Dermis blood vessel endothelial cell (primary cell): ENCODE data around the gene PDE3A. TPM values are rescaled to one million over a fixed set of nuclear protein-coding genes. Genes with fewer than 3 reads are reported as not detected.

Experiments
- DNase-seq: peaks from one replicate; pipeline ENCODE4 v3.0.0; 2010
- total RNA-seq: library from RNA; depleted of rRNA; stranded (reverse); fragments of >200 nt; gene quantifications from 2 replicates; pipeline ENCODE4 v1.2.3, GENCODE V29; 2014

PDE3A gene
- total RNA-seq, 1 donor from 2014 or later = 2.2 TPM

- DNase-seq = no peak
These were observed 257.2 kb downstream of the PDE3A start for GRCh38 chr12:20625531-20625930.

GRCh38 chr12:20627001-20627588, 258.8 kb downstream of the PDE3A start:
- no peak for DNase-seq

- DNase-seq = no peak
These were observed 260.0 kb downstream of the PDE3A start for GRCh38 chr12:20628226-20628787.

- DNase-seq = no peak
These were observed 260.7 kb downstream of the PDE3A start for GRCh38 chr12:20628999-20629398.

- DNase-seq = peak; percentile 31
These were observed 261.2 kb downstream of the PDE3A start for GRCh38 chr12:20629414-20630156.

- DNase-seq = no peak
These were observed 263.4 kb downstream of the PDE3A start for GRCh38 chr12:20631711-20632110.

- no peak for DNase-seq
These were observed 272.8 kb downstream of the PDE3A start for GRCh38 chr12:20641106-20641505.

- no peak for DNase-seq
These were observed 275.5 kb downstream of the PDE3A start for GRCh38 chr12:20643822-20644221.

- DNase-seq = peak; percentile 65
These were observed 278.0 kb downstream of the PDE3A start for GRCh38 chr12:20646239-20646827.

- DNase-seq = no peak
These were observed 285.5 kb downstream of the PDE3A start for GRCh38 chr12:20653871-20654270.

- no peak for DNase-seq
These were observed 288.3 kb downstream of the PDE3A start for GRCh38 chr12:20656600-20656999.

- DNase-seq = no peak
These were observed 289.2 kb downstream of the PDE3A start for GRCh38 chr12:20657496-20657895.

- DNase-seq = no peak
These were observed 313.0 kb downstream of the PDE3A start for GRCh38 chr12:20681334-20681733.

GRCh38 chr12:20695232-20695631, 326.9 kb downstream of the PDE3A start, which contains the start of gene SLCO1C1:
Gene SLCO1C1, plus strand, starts transcription at chr12:20695332. Its CDS starts 4,245 bp downstream, at chr12:20699577.
- no peak for DNase-seq

- DNase-seq = no peak
These were observed 328.0 kb downstream of the PDE3A start for GRCh38 chr12:20696181-20696905.

GRCh38 chr12:20701106-20701505, 332.8 kb downstream of the PDE3A start:
- DNase-seq = no peak

GRCh38 chr12:20704860-20705259, 336.5 kb downstream of the PDE3A start:
- DNase-seq = peak; percentile 5

- DNase-seq = no peak
These were observed 343.5 kb downstream of the PDE3A start for GRCh38 chr12:20711846-20712245.

- no peak for DNase-seq
These were observed 347.7 kb downstream of the PDE3A start for GRCh38 chr12:20716037-20716436.

GRCh38 chr12:20716985-20717384, 348.6 kb downstream of the PDE3A start:
- DNase-seq = no peak

- no peak for DNase-seq
These were observed 350.0 kb downstream of the PDE3A start for GRCh38 chr12:20718294-20718693.

- peak; percentile 17 for DNase-seq
These were observed 353.8 kb downstream of the PDE3A start for GRCh38 chr12:20722142-20722541.

- no peak for DNase-seq
These were observed 362.9 kb downstream of the PDE3A start for GRCh38 chr12:20731274-20731673.
